ENCODE data around the gene HSD17B8. TPM values are rescaled to one million over a fixed set of nuclear protein-coding genes. Genes with fewer than 3 reads are reported as not detected.

Gene HSD17B8
- polyA plus RNA-seq, 10 donors = 8.2 to 14.4 (median 11.0) TPM

GRCh38 chr6:33189625-33190448 lies 14.6 kb upstream of the HSD17B8 start:
- peak in 2 of 3 donors; percentile 46 to 71 for DNase-seq

GRCh38 chr6:33190504-33191107 lies 13.8 kb upstream of the HSD17B8 start:
- DNase-seq = no peak

GRCh38 chr6:33191383-33192104 lies 12.9 kb upstream of the HSD17B8 start:
- DNase-seq = peak; percentile 34 to 51 (median 46)

GRCh38 chr6:33192105-33192646 lies 12.3 kb upstream of the HSD17B8 start, which contains the start of gene COL11A2:
COL11A2 (minus strand) TSS chr6:33192467; CDS start chr6:33192240, 227 bp downstream.
- DNase-seq = peak in 1 of 3 donors; percentile 40

GRCh38 chr6:33192671-33193602 lies 11.5 kb upstream of the HSD17B8 start:
- DNase-seq = peak in 1 of 3 donors; percentile 42

GRCh38 chr6:33193619-33194018 lies 10.8 kb upstream of the HSD17B8 start:
- DNase-seq = no peak

- DNase-seq = no peak
Observed at GRCh38 chr6:33194431-33194979, 9.9 kb upstream of the HSD17B8 start.

GRCh38 chr6:33195304-33196165 lies 8.9 kb upstream of the HSD17B8 start:
- DNase-seq = no peak

- DNase-seq = peak in 2 of 3 donors; percentile 36 to 60
Observed at GRCh38 chr6:33197431-33198048, 6.9 kb upstream of the HSD17B8 start.

GRCh38 chr6:33198159-33198852 lies 6.1 kb upstream of the HSD17B8 start:
- DNase-seq = no peak

GRCh38 chr6:33198853-33199436 lies 5.5 kb upstream of the HSD17B8 start:
- no peak for DNase-seq

- DNase-seq = peak in 2 of 3 donors; percentile 47 to 71
Observed at GRCh38 chr6:33199687-33200218, 4.7 kb upstream of the HSD17B8 start.

GRCh38 chr6:33200219-33201146 lies 4.0 kb upstream of the HSD17B8 start, which contains the start of the genes RXRB and SLC39A7:
RXRB (minus strand) TSS chr6:33200665; CDS start chr6:33200476, 189 bp downstream.
SLC39A7 (plus strand) TSS chr6:33200867; CDS start chr6:33201246, 379 bp downstream.
- DNase-seq = peak; percentile 100

GRCh38 chr6:33201147-33201545 lies 3.3 kb upstream of the HSD17B8 start:
- no peak for DNase-seq

GRCh38 chr6:33201935-33202334 lies 2.5 kb upstream of the HSD17B8 start:
- DNase-seq = no peak

GRCh38 chr6:33202799-33203198 lies 1.7 kb upstream of the HSD17B8 start:
- DNase-seq = no peak

All from muscle of back (tissue), 11 donors.